IMR-90 (cell line): ENCODE measurements around the gene WNK1. TPM values are rescaled to one million over a fixed set of nuclear protein-coding genes. Genes with fewer than 3 reads are reported as not detected.

ENCODE experiments used
- ATAC-seq: fragments of 200-7000 bp; cut with Tn5 transposase; 2 replicates; pipeline ENCODE4 v1.9.1; 2020; ENCODE audit warnings: low read depth, mild to moderate bottlenecking, moderate library complexity
- BruUV-seq: library from RNA; stranded (reverse); fragments of 400-500 nt; replicated peaks from 2 replicates; lab custom pipeline; 2021; lab: Mats Ljungman, UMichigan
- CTCF ChIA-PET: fragments of 300-600 bp; formaldehyde crosslinking; extraction: SDS; loops from one replicate; lab custom pipeline; 2021; ENCODE audit warnings: antibody characterized with exemption; lab: Yijun Ruan, JAX
- POLR2A ChIA-PET: fragments of 300-600 bp; sonication (Branson Sonifier 250); formaldehyde crosslinking; loops from one replicate; lab custom pipeline; 2022; ENCODE audit warnings: antibody characterized with exemption; ENCODE audit not compliant: unreplicated experiment; lab: Charles Lee
- DNase-seq: peaks from one replicate; pipeline ENCODE4 v3.0.0; 2013
- H2AFZ ChIP-seq: replicated peaks from 2 replicates; pipeline ENCODE3; 2013; ENCODE audit warnings: low read length, mild to moderate bottlenecking; ENCODE audit not compliant: poor library complexity
- H2AK5ac ChIP-seq: 2 replicates; pipeline ENCODE4 v1.6.1; 2013; ENCODE audit warnings: low read depth, low read length, inconsistent platforms
- H2AK9ac ChIP-seq: replicated peaks from 2 replicates; pipeline ENCODE3; 2013; ENCODE audit warnings: mild to moderate bottlenecking, low read depth, low read length, moderate library complexity; ENCODE audit not compliant: poor library complexity
- H2BK120ac ChIP-seq: 2 replicates; pipeline ENCODE4 v1.6.1; 2013; ENCODE audit warnings: low read depth, low read length, inconsistent platforms
- H2BK15ac ChIP-seq: 3 replicates; pipeline ENCODE4 v1.6.1; 2013; ENCODE audit warnings: low read depth, low read length, inconsistent platforms
- H2BK20ac ChIP-seq: 2 replicates; pipeline ENCODE4 v1.6.1; 2013; ENCODE audit warnings: low read depth, mild to moderate bottlenecking, inconsistent platforms, low read length, moderate library complexity
- H2BK5ac ChIP-seq: 2 replicates; pipeline ENCODE4 v1.6.1; 2013; ENCODE audit warnings: mild to moderate bottlenecking, low read depth, low read length, inconsistent platforms; ENCODE audit not compliant: poor library complexity, severe bottlenecking
- H3K14ac ChIP-seq: replicated peaks from 2 replicates; pipeline ENCODE4 v1.6.1; 2013; ENCODE audit warnings: low read depth, low read length, inconsistent platforms
- H3K18ac ChIP-seq: 2 replicates; pipeline ENCODE4 v1.6.1; 2013; ENCODE audit warnings: low read depth, low read length, control low read depth
- H3K23ac ChIP-seq: 2 replicates; pipeline ENCODE4 v1.6.1; 2013; ENCODE audit warnings: low read depth, low read length, inconsistent platforms
- H3K27ac ChIP-seq: 2 replicates; pipeline ENCODE4 v1.5.1; 2013; ENCODE audit warnings: mild to moderate bottlenecking, control low read depth, low read length; ENCODE audit not compliant: insufficient read depth
- H3K27me3 ChIP-seq: 2 replicates; pipeline ENCODE4 v1.6.1; 2013; ENCODE audit warnings: low read length; ENCODE audit not compliant: control insufficient read depth, insufficient read depth
- H3K36me3 ChIP-seq: 2 replicates; pipeline ENCODE4 v1.6.1; 2013; ENCODE audit warnings: low read length, mixed read lengths; ENCODE audit not compliant: control insufficient read depth, insufficient read depth
- H3K4ac ChIP-seq: 2 replicates; pipeline ENCODE4 v1.6.1; 2013; ENCODE audit warnings: low read depth, low read length, inconsistent platforms
- H3K4me1 ChIP-seq: 2 replicates; pipeline ENCODE4 v1.6.1; 2013; ENCODE audit warnings: low read length, mixed read lengths; ENCODE audit not compliant: control insufficient read depth, insufficient read depth
- H3K4me2 ChIP-seq: 2 replicates; pipeline ENCODE4 v1.6.1; 2013; ENCODE audit warnings: low read depth, mild to moderate bottlenecking, control low read depth, low read length, moderate library complexity
- H3K4me3 ChIP-seq: 2 replicates; pipeline ENCODE4 v1.5.1; 2013; ENCODE audit warnings: low read depth, mild to moderate bottlenecking, control low read depth, low read length, moderate library complexity; ENCODE audit not compliant: insufficient read depth
- H3K56ac ChIP-seq: 2 replicates; pipeline ENCODE4 v1.6.1; 2013; ENCODE audit warnings: low read length, inconsistent platforms; ENCODE audit not compliant: insufficient read depth; ENCODE audit errors: extremely low read depth
- H3K79me1 ChIP-seq, 2 experiments: 2 replicates each; pipeline ENCODE4 v1.6.1; 2013; ENCODE audit warnings: low read length in 2 of 2, inconsistent platforms in 1 of 2, low read depth in 1 of 2
- H3K9ac ChIP-seq: 2 replicates; pipeline ENCODE4 v1.6.1; 2013; ENCODE audit warnings: low read depth, low read length, control low read depth
- H3K9me1 ChIP-seq: 2 replicates; pipeline ENCODE4 v1.6.1; 2013; ENCODE audit warnings: low read length, inconsistent platforms; ENCODE audit not compliant: insufficient read depth
- H3K9me3 ChIP-seq: 2 replicates; pipeline ENCODE4 v1.6.1; 2013; ENCODE audit warnings: low read length; ENCODE audit not compliant: control insufficient read depth, insufficient read depth
- H4K20me1 ChIP-seq: 2 replicates; pipeline ENCODE4 v1.6.1; 2013; ENCODE audit warnings: low read length, inconsistent platforms; ENCODE audit not compliant: insufficient read depth
- H4K5ac ChIP-seq: 2 replicates; pipeline ENCODE4 v1.6.1; 2013; ENCODE audit warnings: mild to moderate bottlenecking, low read depth, low read length, control low read depth
- H4K8ac ChIP-seq, 2 experiments: 2 replicates each; pipeline ENCODE4 v1.6.1; 2013; ENCODE audit warnings: low read depth in 2 of 2, low read length in 2 of 2, control low read depth in 1 of 2, inconsistent platforms in 1 of 2
- H4K91ac ChIP-seq: 2 replicates; pipeline ENCODE4 v1.6.1; 2013; ENCODE audit warnings: low read depth, low read length, inconsistent platforms; ENCODE audit not compliant: insufficient read depth
- CHD1 ChIP-seq: IDR thresholded peaks from 2 replicates; pipeline ENCODE4 v1.6.1; 2012; ENCODE audit warnings: low read depth, low read length, improper control_type of control experiment
- MXI1 ChIP-seq: IDR thresholded peaks from 2 replicates; pipeline ENCODE4 v1.6.1; 2012; ENCODE audit warnings: low read depth, mild to moderate bottlenecking, low read length, moderate library complexity, borderline replicate concordance
- RFX5 ChIP-seq: IDR thresholded peaks from 2 replicates; pipeline ENCODE4 v1.8.0; 2012; ENCODE audit warnings: low read depth, mild to moderate bottlenecking, low read length, moderate library complexity
- WGBS, 2 experiments: methylation state at CpG; one replicate each; pipeline versions ENCODE4 v1.1.5 to v1.1.7; 2013; ENCODE audit warnings: missing lambda C conversion rate in 2 of 2; ENCODE audit not compliant: insufficient read length in 1 of 2; ENCODE audit errors: extremely low coverage in 2 of 2; 5-methylcytosine and 5-hydroxymethylcytosine counted together
- dilution Hi-C: fragments of 300-500 bp; cut with HindIII; formaldehyde crosslinking; loops from one replicate; pipeline ENCODE4 v1.14.3; 2018; ENCODE audit warnings: low sequenced_read_pairs; ENCODE audit not compliant: unreplicated experiment
- in situ Hi-C: fragments of 300-500 bp; cut with MboI; formaldehyde crosslinking; loops from 3 replicates; pipeline ENCODE4 v1.14.3; 2019; ENCODE audit warnings: low sequenced_read_pairs, inconsistent platforms, mixed read lengths
- intact Hi-C: fragments of 100-400 bp; cut with micrococcal nuclease; formaldehyde crosslinking; loops from 2 replicates; pipeline ENCODE4 v1.10.0; 2022
- polyA plus RNA-seq, 3 experiments: library from polyadenylated mRNA; depleted of rRNA; stranded (reverse); fragments of >200 nt; gene quantifications; 2 replicates each; pipeline ENCODE4 v1.2.3, GENCODE V29; 2012; ENCODE audit warnings: low replicate concordance in 1 of 3
- total RNA-seq: library from RNA; depleted of rRNA; stranded (reverse); fragments of >200 nt; gene quantifications from 2 replicates; pipeline ENCODE4 v1.2.3, GENCODE V29; 2012
- TF ChIP-seq, protein P1 (sequence below): fragments of 150-350 bp; IDR thresholded peaks from 2 replicates; pipeline ENCODE4 v1.6.1; 2016; ENCODE audit warnings: low read depth, mild to moderate bottlenecking, low read length, moderate library complexity, borderline replicate concordance

Gene WNK1
- total and polyA plus RNA-seq, 2 of the 4 experiments (the other 2 are of a cell fraction) = 36.9 to 42.8 TPM

DNA sequence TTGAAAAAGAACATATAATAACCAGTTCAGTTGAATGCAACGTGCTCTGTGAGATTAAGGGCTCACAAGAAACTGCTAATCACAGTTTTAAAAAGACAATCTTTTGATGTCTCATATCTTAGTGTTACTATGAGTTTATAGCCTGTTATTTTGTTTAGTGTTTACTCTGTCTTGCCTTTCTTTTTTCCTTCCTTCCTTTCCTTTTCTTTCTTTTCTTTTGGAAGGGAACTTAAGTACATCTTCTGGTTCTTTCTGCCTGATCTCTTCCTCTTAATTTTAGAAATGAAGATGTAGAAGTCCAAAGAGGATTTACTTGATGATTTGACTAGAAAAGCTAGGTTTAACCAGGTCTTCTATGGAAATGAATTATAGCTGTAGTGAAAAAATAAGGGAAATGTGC is 38.2 kb downstream of the WNK1 start:
- Histone ChIP-seq H2BK120ac (no peak overlapping the region), H3K4ac (no peak overlapping the region), H3K4me1 (peaks cover 2% of the 10 kb centered on the region), H4K20me1 (peaks cover 59% of the 10 kb centered on the region), H3K36me3 (no peaks in the 10 kb centered on the region), H3K14ac (no peak overlapping the region), H3K27ac (no peak overlapping the region), H3K9me3 (no peaks in the 10 kb centered on the region), H3K4me2 (no peak overlapping the region), H2BK15ac (no peak overlapping the region), H2AFZ (no peak overlapping the region), H3K56ac (no peak overlapping the region), H3K9me1 (peaks cover 10% of the 10 kb centered on the region), H2BK5ac (no peak overlapping the region), H2AK5ac (no peak overlapping the region), H3K79me1 (peaks cover 30 to 76% of the 10 kb centered on the region in 2 experiments), H3K23ac (no peak overlapping the region), H4K5ac (no peak overlapping the region), H4K91ac (no peak overlapping the region), H3K4me3 (no peak overlapping the region), H2BK20ac (no peak overlapping the region), H3K27me3 (no peaks in the 10 kb centered on the region), H3K9ac (no peak overlapping the region), H2AK9ac (no peak overlapping the region), H3K18ac (no peak overlapping the region), H4K8ac (no peak overlapping the region)
- WGBS, 2 experiments = no CpG with 5 or more reads among the region's 1 CpG
- ChIA-PET POLR2A (no interaction called here), CTCF (no interaction called here)
- intact Hi-C loops (loop anchor here (5.0 kb wide), 1 partner anchor 33 kb away; no protein-coding TSS in a partner anchor), dilution Hi-C loops (no loop called here), in situ Hi-C loops (no loop called here)
- no peak for ATAC-seq
- TF ChIP-seq RFX5 = no peak
- TF ChIP-seq, protein P1, sequence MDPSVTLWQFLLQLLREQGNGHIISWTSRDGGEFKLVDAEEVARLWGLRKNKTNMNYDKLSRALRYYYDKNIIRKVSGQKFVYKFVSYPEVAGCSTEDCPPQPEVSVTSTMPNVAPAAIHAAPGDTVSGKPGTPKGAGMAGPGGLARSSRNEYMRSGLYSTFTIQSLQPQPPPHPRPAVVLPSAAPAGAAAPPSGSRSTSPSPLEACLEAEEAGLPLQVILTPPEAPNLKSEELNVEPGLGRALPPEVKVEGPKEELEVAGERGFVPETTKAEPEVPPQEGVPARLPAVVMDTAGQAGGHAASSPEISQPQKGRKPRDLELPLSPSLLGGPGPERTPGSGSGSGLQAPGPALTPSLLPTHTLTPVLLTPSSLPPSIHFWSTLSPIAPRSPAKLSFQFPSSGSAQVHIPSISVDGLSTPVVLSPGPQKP = no peak
- TF ChIP-seq MXI1 = no peak
- no peak for TF ChIP-seq CHD1
- BruUV-seq = no TSS peak
- no peak for DNase-seq
